ENCODE data around the gene CHD9. TPM values are rescaled to one million over a fixed set of nuclear protein-coding genes. Genes with fewer than 3 reads are reported as not detected.

Gene CHD9
- total RNA-seq, 2 donors from 2014 or later = 39.2 to 66.1 TPM

- H3K4me1 ChIP-seq = peaks cover 7% of the 10 kb centered on the region
- intact Hi-C loops (cut with DNase I) = no loop called here
- H3K36me3 ChIP-seq = no peaks in the 10 kb centered on the region
- H3K9me3 ChIP-seq = no peaks in the 10 kb centered on the region
- H3K4me3 ChIP-seq = no peak within 1 kb of the TSS
- peak within 1 kb of the TSS; percentile 64 for H3K27ac ChIP-seq
- no peak for TF ChIP-seq CTCF (IDR thresholded peaks at IDR 0.05)
- no peaks in the 10 kb centered on the region for H3K27me3 ChIP-seq
- H3K9ac ChIP-seq (ENCODE audit: low read depth in 2 of 2, low read length in 2 of 2) = peak within 1 kb of the TSS in 1 of 2 donors; percentile 21
- DNase-seq = peak; percentile 80
Measured at GRCh38 chr16:53052519-53053501, 2.0 kb upstream of the CHD9 start, which contains the start of gene CHD9NB. Gene CHD9NB (minus strand): TSS chr16:53052897. CDS start chr16:53044158, 8,739 bp downstream.

GRCh38 chr16:53053967-53054669, 673 bp upstream of the CHD9 start:
- intact Hi-C loops (cut with DNase I) = loop anchor here (2.0 kb wide), 1 partner anchor 77 kb away; no protein-coding TSS in a partner anchor

GRCh38 chr16:53055541-53056391, 975 bp downstream of the CHD9 start:
- H3K4me1 ChIP-seq = peaks cover 7% of the 10 kb centered on the region
- TF ChIP-seq CTCF (IDR thresholded peaks at IDR 0.05) = no peak
- H3K36me3 ChIP-seq = no peaks in the 10 kb centered on the region
- H3K9ac ChIP-seq (ENCODE audit: low read depth in 2 of 2, low read length in 2 of 2) = peak overlapping the region; percentile 80 to 90
- peak overlapping the region; percentile 83 for H3K27ac ChIP-seq
- peak overlapping the region; percentile 63 for H3K4me3 ChIP-seq
- intact Hi-C loops (cut with DNase I) = loop anchor here (2.0 to 5.0 kb wide), 3 partner anchors 42 to 152 kb away; no protein-coding TSS in a partner anchor
- no peaks in the 10 kb centered on the region for H3K9me3 ChIP-seq
- no peaks in the 10 kb centered on the region for H3K27me3 ChIP-seq
- peak; percentile 74 for DNase-seq

More at GRCh38 chr16:53053967-53054669, 673 bp upstream of the CHD9 start:
- no peaks in the 10 kb centered on the region for H3K36me3 ChIP-seq
- peaks cover 7% of the 10 kb centered on the region for H3K4me1 ChIP-seq
- H3K27me3 ChIP-seq = no peaks in the 10 kb centered on the region
- TF ChIP-seq CTCF (IDR thresholded peaks at IDR 0.05) = no peak
- H3K9me3 ChIP-seq = no peaks in the 10 kb centered on the region
- H3K9ac ChIP-seq (ENCODE audit: low read depth in 2 of 2, low read length in 2 of 2) = peak overlapping the region; percentile 80 to 90
- peak overlapping the region; percentile 63 for H3K4me3 ChIP-seq
- peak overlapping the region; percentile 83 for H3K27ac ChIP-seq
- peak; percentile 67 for DNase-seq

- intact Hi-C loops (cut with DNase I) = loop anchor here (5.0 kb wide), 2 partner anchors 41 to 151 kb away; no protein-coding TSS in a partner anchor
- Histone ChIP-seq H3K9me3 (no peaks in the 10 kb centered on the region), H3K9ac (ENCODE audit: low read depth in 2 of 2, low read length in 2 of 2) (peak overlapping the region; percentile 24 to 90), H3K4me3 (no peak overlapping the region), H3K36me3 (no peaks in the 10 kb centered on the region), H3K27me3 (no peaks in the 10 kb centered on the region), H3K27ac (peak overlapping the region; percentile 83), H3K4me1 (peaks cover 7% of the 10 kb centered on the region)
- no peak for DNase-seq
- TF ChIP-seq CTCF (IDR thresholded peaks at IDR 0.05) = no peak
Measured at GRCh38 chr16:53056392-53056881, 1.6 kb downstream of the CHD9 start.
